HL-60 (cell line): ENCODE results near the gene CMC1.
"Not testable (repeated sequence)": the region's sequence is repeated elsewhere in the genome, so short reads cannot be mapped to it uniquely, and the experiment has no call there.

Source experiments
- DNase-seq, 2 experiments: peaks; one replicate each; pipeline ENCODE4 v3.0.0-alpha.2; 2010 to 2020; ENCODE audit warnings: low read depth in 1 of 2, low spot score in 1 of 2
- H3K27ac ChIP-seq: fragments of 250-450 bp; sonication (Bioruptor Pico); replicated peaks from 2 replicates; pipeline ENCODE4 v1.5.1; 2020; ENCODE audit warnings: mild to moderate bottlenecking, moderate library complexity
- H3K27me3 ChIP-seq: fragments of 250-450 bp; sonication (Bioruptor Pico); 2 replicates; pipeline ENCODE4 v1.5.1; 2021; ENCODE audit warnings: mild to moderate bottlenecking, moderate library complexity; ENCODE audit not compliant: insufficient read depth, poor library complexity, severe bottlenecking
- H3K4me3 ChIP-seq: replicated peaks from 2 replicates; pipeline ENCODE4 v1.5.1; 2011; ENCODE audit warnings: mild to moderate bottlenecking, control low read depth, low read length; ENCODE audit not compliant: insufficient read depth
- CTCF ChIP-seq: IDR thresholded peaks from one replicate; pipeline ENCODE4 v1.5.1; 2011; ENCODE audit warnings: low read length, control low read depth, inconsistent platforms; ENCODE audit not compliant: insufficient read depth
- GABPA ChIP-seq: IDR thresholded peaks from 2 replicates; pipeline ENCODE4 v1.6.1; 2012; ENCODE audit warnings: low read depth
- POLR2AphosphoS5 ChIP-seq: IDR thresholded peaks from 2 replicates; pipeline ENCODE4 v1.6.1; 2012; ENCODE audit warnings: low read depth
- REST ChIP-seq: IDR thresholded peaks from 2 replicates; pipeline ENCODE4 v1.6.1; 2012; ENCODE audit warnings: low read depth; ENCODE audit not compliant: insufficient replicate concordance
- SPI1 ChIP-seq: IDR thresholded peaks from 2 replicates; pipeline ENCODE4 v1.6.1; 2012; ENCODE audit warnings: low read depth, mild to moderate bottlenecking, borderline replicate concordance
- long read RNA-seq: library from polyadenylated mRNA; unstranded; transcript quantifications from one replicate; pipeline ENCODE4 v2.0.0, GENCODE V29; 2020

The CMC1 gene
- long read RNA-seq, full-length matches to known transcripts: 12 of 19 reads
- long read RNA-seq, partial matches to known transcripts: 0 of 19 reads
- long read RNA-seq, other reads (novel, unspliced or antisense): 7 of 19 reads

GRCh38 chr3:28241221-28242160 is at the start of gene CMC1:
Gene CMC1 (plus strand): TSS chr3:28241619. CDS start chr3:28241794, 175 bp downstream.
- DNase-seq: peak; percentile 95 to 97
- H3K27me3 ChIP-seq: no peaks in the 10 kb centered on the region
- TF ChIP-seq CTCF (no peak), GABPA (peak; percentile 43; the same call in 1 of the 2 replicates), SPI1 (peak; percentile 69; the same call in 1 of the 2 replicates), REST (no peak), POLR2AphosphoS5 (peak; percentile 81)
- H3K27ac ChIP-seq: peak within 1 kb of the TSS; percentile 90
- peak within 1 kb of the TSS; percentile 89 for H3K4me3 ChIP-seq

- Histone ChIP-seq H3K27me3 (no peaks in the 10 kb centered on the region), H3K27ac (no peak overlapping the region), H3K4me3 (no peak overlapping the region)
- DNase-seq: no peak
- TF ChIP-seq REST (no peak), GABPA (no peak), SPI1 (no peak), CTCF (no peak), POLR2AphosphoS5 (no peak)
These were observed 43.3 kb upstream of the CMC1 start for GRCh38 chr3:28198161-28198560.

GRCh38 chr3:28198974-28199373 is 42.4 kb upstream of the CMC1 start:
- no peak for DNase-seq
- Histone ChIP-seq H3K27me3 (no peaks in the 10 kb centered on the region), H3K27ac (no peak overlapping the region), H3K4me3 (no peak overlapping the region)
- TF ChIP-seq POLR2AphosphoS5 (no peak), GABPA (no peak), CTCF (no peak), REST (no peak), SPI1 (no peak)

- DNase-seq, H3K27ac ChIP-seq, H3K27me3 ChIP-seq, H3K4me3 ChIP-seq: not testable (repeated sequence)
These were observed 41.8 kb upstream of the CMC1 start for GRCh38 chr3:28199643-28200042.

- not testable (repeated sequence) for H3K27me3 ChIP-seq, DNase-seq, H3K27ac ChIP-seq, H3K4me3 ChIP-seq
These were observed 41.0 kb upstream of the CMC1 start for GRCh38 chr3:28200366-28200848.
